ENCODE measurements around the gene KLHL41.
"Not testable (repeated sequence)": the region's sequence is repeated elsewhere in the genome, so short reads cannot be mapped to it uniquely, and the experiment has no call there.

KLHL41 gene

DNA sequence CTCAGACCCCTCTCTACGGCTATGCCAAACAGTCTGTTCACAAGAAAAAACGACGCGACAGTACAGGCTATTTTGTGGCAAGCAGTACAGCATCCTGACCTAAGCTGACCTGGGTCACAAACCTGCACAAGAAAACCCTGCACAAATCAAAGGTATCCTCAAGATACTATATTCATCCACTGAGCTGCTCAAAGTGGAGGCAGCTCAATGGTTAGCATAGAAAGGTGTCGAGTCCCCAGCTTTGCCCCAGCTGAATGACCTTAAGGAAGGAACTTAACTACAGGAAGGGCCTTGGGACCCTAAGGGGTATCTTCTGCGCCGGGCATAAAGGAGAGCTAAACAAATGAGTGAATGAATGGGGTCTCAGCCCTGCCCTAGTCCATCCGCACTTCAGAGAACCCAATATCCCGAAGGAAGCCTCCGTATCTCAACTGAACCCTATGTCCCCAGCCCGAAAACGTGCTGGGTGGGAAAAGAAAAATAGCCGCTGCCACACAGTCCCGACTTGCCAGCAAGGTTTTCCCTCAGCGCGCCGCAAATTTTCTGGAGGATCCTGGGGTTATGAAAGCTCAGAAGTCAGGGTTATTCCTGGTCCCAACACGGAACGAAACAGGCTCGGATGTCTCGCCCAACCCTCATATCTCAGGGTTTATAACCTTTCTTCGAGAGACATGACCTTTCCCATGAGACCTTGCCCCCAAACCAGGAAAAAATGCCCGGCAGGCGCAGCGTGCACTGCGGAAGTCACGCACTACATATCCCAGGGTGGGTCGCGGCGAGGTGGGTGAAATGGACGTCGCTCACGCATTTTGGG is 63.9 kb downstream of the KLHL41 start, which contains the start of gene FASTKD1:
TSS of gene FASTKD1 (minus strand) at position 706 of the 814 bp plus-strand sequence. CDS start 1,836 bp downstream, outside the sequence.
- in situ Hi-C loops (cut with HindIII; ENCODE audit: low sequenced_read_pairs) = no loop called here
- TF ChIP-seq, protein P1, sequence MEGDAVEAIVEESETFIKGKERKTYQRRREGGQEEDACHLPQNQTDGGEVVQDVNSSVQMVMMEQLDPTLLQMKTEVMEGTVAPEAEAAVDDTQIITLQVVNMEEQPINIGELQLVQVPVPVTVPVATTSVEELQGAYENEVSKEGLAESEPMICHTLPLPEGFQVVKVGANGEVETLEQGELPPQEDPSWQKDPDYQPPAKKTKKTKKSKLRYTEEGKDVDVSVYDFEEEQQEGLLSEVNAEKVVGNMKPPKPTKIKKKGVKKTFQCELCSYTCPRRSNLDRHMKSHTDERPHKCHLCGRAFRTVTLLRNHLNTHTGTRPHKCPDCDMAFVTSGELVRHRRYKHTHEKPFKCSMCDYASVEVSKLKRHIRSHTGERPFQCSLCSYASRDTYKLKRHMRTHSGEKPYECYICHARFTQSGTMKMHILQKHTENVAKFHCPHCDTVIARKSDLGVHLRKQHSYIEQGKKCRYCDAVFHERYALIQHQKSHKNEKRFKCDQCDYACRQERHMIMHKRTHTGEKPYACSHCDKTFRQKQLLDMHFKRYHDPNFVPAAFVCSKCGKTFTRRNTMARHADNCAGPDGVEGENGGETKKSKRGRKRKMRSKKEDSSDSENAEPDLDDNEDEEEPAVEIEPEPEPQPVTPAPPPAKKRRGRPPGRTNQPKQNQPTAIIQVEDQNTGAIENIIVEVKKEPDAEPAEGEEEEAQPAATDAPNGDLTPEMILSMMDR (IDR thresholded peaks at IDR 0.05; ENCODE audit: low read depth, low read length, missing control alignments) = no peak
- H3K4me3 ChIP-seq (ENCODE audit: low read depth, low read length) = peak within 1 kb of the TSS; percentile 57
- DNase-seq (ENCODE audit: low read depth) = peak; percentile 57

DNA sequence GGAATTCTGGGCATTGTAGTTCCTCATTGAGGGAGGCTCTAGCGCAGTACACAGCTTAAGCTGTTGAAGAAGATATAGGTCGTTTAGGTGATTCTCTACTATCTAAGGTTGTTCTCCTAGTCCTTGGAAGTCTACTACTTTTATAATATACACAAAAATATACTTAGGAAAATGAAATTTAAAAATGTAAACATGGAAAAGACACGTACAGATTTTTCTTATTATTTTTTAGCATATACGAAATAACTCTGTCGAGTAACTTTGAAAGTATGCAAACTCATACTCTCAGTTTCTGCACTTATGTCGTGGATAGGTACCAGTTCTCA is 64.4 kb downstream of the KLHL41 start:
- H3K4me3 ChIP-seq (ENCODE audit: low read depth, low read length) = peak overlapping the region; percentile 57
- DNase-seq (ENCODE audit: low read depth) = no peak
- TF ChIP-seq, protein P1 (IDR thresholded peaks at IDR 0.05; ENCODE audit: low read depth, low read length, missing control alignments) = no peak
- in situ Hi-C loops (cut with HindIII; ENCODE audit: low sequenced_read_pairs) = no loop called here

DNA sequence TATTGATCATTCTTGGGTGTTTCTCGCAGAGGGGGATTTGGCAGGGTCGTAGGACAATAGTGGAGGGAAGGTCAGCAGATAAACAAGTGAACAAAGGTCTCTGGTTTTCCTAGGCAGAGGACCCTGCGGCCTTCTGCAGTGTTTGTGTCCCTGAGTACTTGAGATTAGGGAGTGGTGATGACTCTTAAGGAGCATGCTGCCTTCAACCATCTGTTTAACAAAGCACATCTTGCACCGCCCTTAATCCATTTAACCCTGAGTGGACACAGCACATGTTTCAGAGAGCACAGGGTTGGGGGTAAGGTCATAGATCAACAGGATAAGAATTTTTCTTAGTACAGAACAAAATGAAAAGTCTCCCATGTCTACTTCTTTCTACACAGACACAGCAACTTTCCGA is 65.0 kb downstream of the KLHL41 start:
- in situ Hi-C loops (cut with HindIII; ENCODE audit: low sequenced_read_pairs); H3K4me3 ChIP-seq (ENCODE audit: low read depth, low read length); DNase-seq (ENCODE audit: low read depth): not testable (repeated sequence)

- in situ Hi-C loops (cut with HindIII; ENCODE audit: low sequenced_read_pairs); DNase-seq (ENCODE audit: low read depth): not testable (repeated sequence)
Measured at GRCh38 chr2:169575264-169575663, 65.8 kb downstream of the KLHL41 start.

More at GRCh38 chr2:169575264-169575663, 65.8 kb downstream of the KLHL41 start:
- H3K4me3 ChIP-seq (ENCODE audit: low read depth, low read length) = not testable (repeated sequence)
